GM12878 (cell line): ENCODE results near the gene CATSPER3.

ENCODE experiments used
- CBX5 ChIP-seq: sonication (generic); IDR thresholded peaks from 2 replicates; pipeline ENCODE4 v1.6.1; 2016; ENCODE audit warnings: low read depth, moderate library complexity, mild to moderate bottlenecking, inconsistent platforms
- CHD1 ChIP-seq: IDR thresholded peaks from 2 replicates; pipeline ENCODE4 v1.6.1; 2012; ENCODE audit warnings: low read depth, low read length, improper control_type of control experiment
- CTCF ChIP-seq, 3 experiments: IDR thresholded peaks in 2 of 3; conservative IDR thresholded peaks in 1 of 3; 2 replicates each; pipeline ENCODE4 v1.5.1; 2011; ENCODE audit warnings: low read depth in 3 of 3, low read length in 3 of 3, mild to moderate bottlenecking in 3 of 3, control low read depth in 2 of 3, moderate library complexity in 2 of 3, inconsistent platforms in 1 of 3, mixed read lengths in 1 of 3; ENCODE audit not compliant: control insufficient read depth in 2 of 3, insufficient read depth in 1 of 3; ENCODE audit errors: extremely low read depth in 1 of 3
- FOXK2 ChIP-seq: fragments of 450-650 bp; IDR thresholded peaks from 2 replicates; pipeline ENCODE4 v1.6.1; 2017; ENCODE audit warnings: mild to moderate bottlenecking, moderate library complexity
- NBN ChIP-seq: fragments of 450-650 bp; IDR thresholded peaks from 2 replicates; pipeline ENCODE4 v1.6.1; 2016
- POLR2A ChIP-seq: IDR thresholded peaks from 2 replicates; pipeline ENCODE4 v1.6.1; 2011; ENCODE audit warnings: low read depth, mild to moderate bottlenecking, low read length
- REST ChIP-seq: IDR thresholded peaks from 2 replicates; pipeline ENCODE4 v1.6.1; 2012; ENCODE audit warnings: mild to moderate bottlenecking, low read depth, low read length
- SP1 ChIP-seq: IDR thresholded peaks from one replicate; pipeline ENCODE4 v1.6.1; 2011; ENCODE audit warnings: low read depth, low read length
- SUZ12 ChIP-seq: fragments of 200-600 bp; sonication (generic); IDR thresholded peaks from one replicate; pipeline ENCODE4 v1.6.1; 2018; ENCODE audit warnings: antibody characterized with exemption, mild to moderate bottlenecking; ENCODE audit not compliant: unreplicated experiment

GRCh38 chr5:134979416-134979815 lies 11.7 kb downstream of the CATSPER3 start:
- TF ChIP-seq FOXK2: no peak
- no peak for TF ChIP-seq SP1
- TF ChIP-seq CTCF (IDR thresholded peaks at IDR 0.05 in 2 of 3, conservative IDR thresholded peaks at IDR 0.05 in 1 of 3; ENCODE audit: control insufficient read depth in 2 of 3, extremely low read depth in 1 of 3, insufficient read depth in 1 of 3, low read depth in 3 of 3, low read length in 3 of 3): no peak
- no peak for TF ChIP-seq REST
- TF ChIP-seq POLR2A: no peak
- TF ChIP-seq CHD1: no peak
- TF ChIP-seq NBN: no peak
- TF ChIP-seq CBX5: no peak
- no peak for TF ChIP-seq SUZ12
